ENCODE results near the gene SLCO4A1.
A peak's percentile ranks its signal among the peaks of the same experiment; 100 is the strongest.

SLCO4A1 gene

DNA sequence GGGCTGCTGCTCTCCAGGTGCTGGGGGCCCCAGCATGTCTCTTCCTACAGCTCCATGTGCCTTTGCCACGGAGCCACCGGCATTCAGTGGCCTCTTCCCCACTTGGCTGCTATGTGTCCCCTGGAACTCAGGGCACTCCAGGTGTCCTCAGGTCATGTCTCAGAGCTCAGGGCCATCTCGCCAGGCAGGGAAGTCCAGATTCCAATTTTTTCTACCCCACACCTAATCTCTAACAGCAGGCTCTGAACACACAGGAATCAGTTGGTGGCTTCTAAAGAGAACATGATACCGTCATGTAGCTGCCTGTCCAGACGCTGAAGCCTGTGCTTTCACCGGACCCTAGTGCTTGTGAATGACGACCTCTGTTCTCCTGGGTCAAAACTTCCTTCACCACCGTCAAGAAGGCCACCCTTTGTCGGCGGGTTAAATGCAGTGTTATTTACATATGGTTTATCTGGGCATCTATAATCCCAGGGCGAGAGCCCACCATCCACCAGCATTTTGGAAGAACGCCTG is 4.2 kb upstream of the SLCO4A1 start:
- no peak for DNase-seq

GRCh38 chr20:62638679-62639406 is 3.5 kb upstream of the SLCO4A1 start:
- DNase-seq, result no peak

- DNase-seq, result no peak
These were observed 2.5 kb upstream of the SLCO4A1 start for GRCh38 chr20:62639765-62640164.

DNA sequence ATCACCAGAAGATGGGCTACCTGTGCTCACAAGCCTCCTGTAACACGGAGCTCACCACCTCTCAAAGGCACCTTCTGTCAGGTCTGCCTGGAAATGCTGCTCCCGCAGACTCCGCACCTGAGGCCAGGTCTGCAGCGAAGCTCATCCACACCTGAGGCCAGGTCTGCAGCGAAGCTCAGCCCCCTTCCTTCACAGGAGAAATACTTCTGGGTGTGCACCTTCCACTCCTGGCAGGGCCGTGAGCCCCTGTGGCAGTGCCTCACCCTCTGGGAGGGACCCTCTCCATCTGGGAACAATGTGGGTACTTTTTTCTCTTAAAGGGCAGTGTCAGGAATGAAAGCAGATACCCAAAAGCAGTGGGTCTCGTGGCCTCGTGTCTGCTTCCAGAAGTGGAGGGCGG is 1.4 kb upstream of the SLCO4A1 start:
- DNase-seq, result no peak

DNA sequence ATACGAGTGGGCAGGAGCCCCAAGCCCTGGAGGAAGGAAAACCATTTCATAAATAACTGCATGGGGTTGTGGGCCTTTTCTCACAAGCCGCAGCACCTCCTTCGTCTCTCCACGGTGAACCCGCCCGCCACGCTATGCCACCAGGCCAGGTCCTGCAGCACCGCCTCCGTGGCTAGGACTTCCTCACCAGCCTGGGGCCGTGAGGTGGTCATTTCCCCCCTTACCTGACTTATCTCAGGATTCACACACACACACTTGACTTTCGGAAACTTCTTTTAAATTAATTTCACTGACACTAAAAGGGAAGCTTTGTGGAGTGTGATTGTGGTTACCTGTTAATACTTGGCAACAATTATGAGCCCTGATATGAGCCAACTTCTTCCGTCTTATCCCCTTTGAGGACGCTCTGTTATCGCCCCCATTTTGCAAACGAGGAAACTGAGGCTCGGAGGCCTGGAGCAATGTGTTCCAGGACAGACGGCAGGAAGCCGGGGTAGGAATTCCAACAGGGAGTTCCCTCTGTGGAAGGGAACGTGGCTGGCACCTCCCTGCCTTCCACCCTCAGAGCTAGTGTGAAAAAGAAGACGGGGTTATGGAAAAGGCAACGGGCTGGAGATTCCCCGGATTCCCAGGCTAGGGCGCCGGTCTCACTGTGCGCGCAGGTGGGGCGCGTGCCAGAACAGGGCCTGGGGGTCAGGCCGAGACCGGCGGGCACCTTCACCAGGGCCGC is 817 bp upstream of the SLCO4A1 start:
- DNase-seq, result no peak

- DNase-seq, result no peak
These were observed 590 bp downstream of the SLCO4A1 start for GRCh38 chr20:62642666-62643520.

DNA sequence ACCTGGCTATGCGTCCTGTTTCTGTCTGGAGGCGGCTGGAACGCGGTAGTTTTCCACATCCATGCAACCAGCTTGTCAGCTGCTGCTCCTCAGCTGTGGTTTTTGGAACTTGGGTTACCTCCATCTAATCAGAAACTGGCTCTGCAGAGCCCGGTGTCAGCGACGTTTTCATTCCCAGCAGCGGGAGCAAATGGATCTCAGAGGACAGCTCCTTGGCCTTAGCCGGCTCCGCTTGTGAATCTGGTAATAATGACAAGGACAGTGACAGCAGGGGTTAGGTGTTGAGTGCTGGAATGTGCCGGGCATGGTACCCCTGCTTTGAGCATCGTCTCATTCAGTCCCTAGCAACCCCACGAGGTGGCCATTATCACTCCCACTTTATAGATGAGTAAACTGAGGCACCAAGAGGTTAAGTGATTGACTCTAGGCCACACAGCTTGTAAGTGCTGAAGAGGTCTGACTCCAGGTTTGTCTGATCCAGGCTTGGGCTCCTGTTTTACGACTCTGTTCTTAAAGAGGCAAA is 1.3 kb downstream of the SLCO4A1 start:
- DNase-seq, result no peak

DNA sequence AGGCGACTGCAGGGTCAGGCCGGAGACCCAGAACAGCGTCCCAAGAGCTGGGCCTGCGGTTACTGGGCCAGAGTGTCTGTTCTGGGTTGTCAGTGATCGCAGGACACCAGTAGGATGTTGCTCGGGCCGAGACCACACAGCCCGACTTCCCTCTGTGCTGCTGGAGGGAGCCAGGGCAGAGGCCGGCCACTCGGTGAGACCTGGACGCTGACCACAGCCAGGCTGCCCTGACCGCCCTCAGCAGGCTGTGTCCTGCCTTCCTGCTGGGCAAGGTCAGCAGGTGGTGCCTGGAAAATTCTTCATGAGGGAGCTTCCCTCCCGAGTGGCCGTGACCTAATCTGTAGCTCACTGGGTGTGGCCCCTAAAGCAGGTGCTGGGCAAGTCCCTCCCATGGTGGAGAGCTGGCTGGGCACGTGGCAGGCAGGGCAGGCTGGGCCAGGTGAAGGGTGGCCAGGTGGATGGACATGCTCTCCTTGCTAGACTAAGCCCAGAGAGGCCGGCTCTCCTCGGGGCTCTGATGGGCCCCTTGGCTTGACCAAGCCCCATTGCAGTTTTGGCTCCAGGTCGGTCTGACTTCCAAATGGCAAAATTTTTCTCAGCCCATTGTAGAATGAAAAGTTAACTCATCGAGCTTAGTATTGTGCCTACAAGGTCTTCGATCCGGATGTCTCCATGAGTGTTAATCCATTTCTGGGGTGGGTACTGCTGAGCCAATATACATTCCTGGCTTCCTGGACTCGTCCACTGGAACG is 1.9 kb downstream of the SLCO4A1 start:
- no peak for DNase-seq

DNA sequence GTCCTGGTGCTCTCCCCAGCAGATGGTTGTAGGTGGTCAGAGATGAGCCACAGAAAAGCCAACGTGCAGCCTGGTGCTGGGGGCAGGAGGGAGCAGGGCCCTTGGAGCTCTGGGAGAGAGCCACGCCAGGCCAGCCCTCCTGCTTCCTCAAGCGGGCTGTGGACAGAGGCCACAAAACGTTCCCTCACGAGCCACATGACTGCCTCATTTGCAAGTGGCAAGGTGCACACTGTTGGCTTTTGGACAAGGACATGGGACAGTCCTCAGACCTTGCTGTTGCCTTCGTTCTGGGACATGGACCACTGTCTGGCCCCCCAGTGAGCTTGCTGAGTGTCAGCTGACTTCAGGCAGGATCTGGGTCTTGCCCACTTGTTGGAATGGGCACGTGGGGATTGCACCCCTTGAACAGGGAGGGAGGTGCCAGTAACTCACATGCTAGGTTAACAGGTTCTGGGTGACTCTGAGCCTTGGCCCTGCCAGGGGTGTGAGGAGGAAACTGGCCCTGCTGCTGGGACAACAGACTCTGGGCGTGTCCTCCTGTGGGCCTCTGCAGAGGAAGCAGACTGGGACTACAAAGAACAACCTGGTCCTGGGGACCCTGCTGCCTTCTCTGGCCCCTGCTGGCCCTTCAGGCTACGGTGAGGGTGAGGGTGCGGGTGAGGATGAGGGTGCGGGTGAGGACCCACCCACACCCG is 2.6 kb downstream of the SLCO4A1 start:
- DNase-seq, result no peak

DNA sequence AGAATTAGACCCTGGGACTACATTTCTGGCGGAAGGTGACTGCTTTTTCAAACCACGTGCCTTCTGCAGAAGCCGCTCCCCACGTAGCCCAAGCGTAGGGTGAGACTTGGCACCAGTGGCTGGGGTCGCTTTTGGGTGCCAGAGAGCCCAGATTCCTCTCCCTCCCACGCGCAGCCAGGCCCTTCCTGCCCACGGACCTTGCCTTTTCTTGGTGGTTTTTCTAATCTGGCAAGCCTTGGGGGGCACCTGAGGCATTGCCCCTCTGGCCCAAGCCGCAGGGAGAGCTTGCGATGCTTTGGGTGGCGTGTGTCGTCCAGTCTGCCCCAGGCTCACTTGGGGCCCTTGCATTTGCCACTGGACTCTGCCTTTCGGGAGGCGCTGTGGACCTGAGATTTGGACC is 3.3 kb downstream of the SLCO4A1 start:
- DNase-seq, result no peak

DNA sequence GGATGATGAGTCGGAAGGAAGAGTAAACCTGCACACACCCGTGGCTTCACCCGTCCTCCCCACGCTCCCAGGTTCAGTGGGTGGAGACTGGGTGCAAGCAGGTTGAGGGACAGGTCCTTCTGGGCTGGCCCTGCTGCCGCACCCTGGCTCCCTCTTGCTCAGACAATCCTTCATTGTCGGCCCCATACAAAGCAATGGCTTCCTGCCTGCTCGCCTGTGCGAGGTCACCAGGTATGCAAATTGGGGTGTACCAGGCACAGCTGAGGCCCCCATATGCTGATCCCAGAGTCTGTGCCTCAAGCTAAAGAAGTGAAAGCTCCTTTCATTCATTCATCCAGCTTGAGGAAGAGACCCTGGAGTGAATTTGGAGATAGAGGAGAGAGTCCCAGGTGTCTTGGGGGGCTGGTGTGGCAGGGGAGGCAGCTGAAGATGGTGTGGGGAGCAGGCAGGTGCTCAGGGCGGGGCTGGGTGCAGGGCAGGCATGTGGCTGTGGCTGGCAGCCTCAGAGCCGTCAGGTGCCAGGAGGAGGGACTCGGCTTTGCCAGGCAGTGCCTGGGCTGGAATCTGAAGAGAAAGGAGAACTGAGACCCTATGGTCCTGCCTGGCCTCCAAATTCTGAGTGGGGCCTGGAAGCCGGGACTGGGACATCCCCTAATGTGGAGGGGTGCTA is 4.7 kb downstream of the SLCO4A1 start:
- DNase-seq, result no peak

DNA sequence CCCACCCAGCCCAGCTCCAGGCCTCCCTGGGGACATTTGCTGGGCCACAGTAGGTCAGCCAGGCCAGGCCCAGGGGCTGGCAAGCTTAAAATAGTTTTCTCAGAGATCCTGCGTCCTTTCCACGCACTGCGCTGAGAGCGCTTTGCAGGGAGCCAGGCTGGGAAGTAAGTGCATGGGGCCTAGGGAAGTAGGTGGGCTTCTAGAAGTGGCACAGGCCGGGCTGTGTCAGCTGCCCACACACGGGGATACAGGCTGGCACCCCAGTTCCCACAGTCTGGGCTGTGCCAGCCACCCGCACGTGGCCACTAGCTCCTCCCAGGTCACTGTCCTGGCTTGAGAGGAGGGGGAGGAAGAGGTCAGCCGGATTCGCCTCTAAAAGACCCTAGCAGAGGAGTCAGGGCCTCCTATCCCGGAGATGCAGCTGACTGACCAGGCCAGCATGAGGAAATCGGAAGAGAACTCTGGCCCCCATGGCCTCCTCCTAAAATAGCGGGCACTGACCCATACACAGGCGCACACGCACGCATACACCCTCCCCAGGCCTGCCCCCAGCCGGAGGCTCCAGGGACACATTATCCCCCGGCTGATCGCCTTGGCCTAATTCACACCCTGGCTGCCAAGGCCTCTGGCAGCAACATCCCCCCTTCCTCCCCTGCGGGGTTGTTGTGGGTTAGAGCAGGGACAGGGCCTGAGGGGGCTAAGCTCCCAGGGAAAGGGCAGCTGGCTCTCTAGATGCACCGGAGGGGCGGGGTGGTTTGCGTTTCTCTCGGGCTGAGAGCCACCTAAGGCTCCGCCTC is 5.4 kb downstream of the SLCO4A1 start:
- no peak for DNase-seq

DNA sequence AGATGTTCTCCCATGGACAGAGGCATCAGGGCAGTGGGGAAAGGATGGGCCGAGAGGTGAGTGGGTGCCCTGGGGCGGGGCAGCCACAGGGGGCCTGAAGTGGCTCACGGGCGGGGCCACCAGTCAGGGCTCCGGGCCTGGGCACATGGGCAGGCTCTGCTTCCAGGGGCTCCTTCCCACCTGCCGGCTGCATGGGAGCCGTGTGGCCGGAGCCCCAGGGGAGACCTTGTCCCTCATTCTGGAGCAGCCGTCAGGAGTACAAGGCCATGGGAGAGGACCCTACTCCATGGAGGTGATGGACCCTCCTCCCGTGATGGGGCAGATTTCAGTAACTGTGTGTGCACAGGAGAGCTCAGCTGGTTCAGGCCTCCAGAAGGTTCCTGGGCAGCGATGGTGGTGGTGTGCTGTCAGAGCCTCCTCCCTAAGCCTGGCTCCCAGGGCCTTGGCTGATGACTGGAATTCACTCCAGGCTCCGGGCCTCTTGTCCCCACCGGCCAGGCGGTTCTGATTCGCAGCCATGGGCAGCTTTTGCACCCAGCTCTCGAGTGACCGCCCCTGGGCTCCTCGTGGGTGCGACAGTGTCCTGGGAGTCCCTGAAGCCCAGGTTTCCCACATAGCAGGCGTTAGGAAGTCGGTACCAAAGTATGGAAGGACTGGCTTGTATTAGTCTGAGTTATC is 6.2 kb downstream of the SLCO4A1 start:
- no peak for DNase-seq

DNA sequence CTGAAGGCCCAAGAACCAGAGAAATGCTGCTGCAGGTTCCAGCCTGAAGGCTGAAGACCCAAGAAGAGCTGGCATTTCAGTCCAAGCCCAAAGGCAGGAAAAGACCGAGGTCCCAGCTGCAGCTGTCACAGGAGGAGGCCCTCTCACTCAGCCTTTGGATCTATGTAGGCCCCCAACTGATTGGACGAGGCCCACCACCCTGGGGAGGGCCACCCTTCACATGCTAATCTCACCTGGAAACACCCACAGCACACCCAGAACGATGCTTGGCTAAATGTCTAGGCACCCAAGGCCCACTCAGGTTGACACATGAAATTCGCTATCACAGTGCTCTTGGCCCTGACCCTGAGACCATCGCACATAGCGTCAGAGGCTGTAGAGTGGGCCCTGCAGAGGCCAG is 6.8 kb downstream of the SLCO4A1 start:
- DNase-seq, result no peak

GRCh38 chr20:62650551-62651284 is 8.4 kb downstream of the SLCO4A1 start:
- no peak for DNase-seq

DNA sequence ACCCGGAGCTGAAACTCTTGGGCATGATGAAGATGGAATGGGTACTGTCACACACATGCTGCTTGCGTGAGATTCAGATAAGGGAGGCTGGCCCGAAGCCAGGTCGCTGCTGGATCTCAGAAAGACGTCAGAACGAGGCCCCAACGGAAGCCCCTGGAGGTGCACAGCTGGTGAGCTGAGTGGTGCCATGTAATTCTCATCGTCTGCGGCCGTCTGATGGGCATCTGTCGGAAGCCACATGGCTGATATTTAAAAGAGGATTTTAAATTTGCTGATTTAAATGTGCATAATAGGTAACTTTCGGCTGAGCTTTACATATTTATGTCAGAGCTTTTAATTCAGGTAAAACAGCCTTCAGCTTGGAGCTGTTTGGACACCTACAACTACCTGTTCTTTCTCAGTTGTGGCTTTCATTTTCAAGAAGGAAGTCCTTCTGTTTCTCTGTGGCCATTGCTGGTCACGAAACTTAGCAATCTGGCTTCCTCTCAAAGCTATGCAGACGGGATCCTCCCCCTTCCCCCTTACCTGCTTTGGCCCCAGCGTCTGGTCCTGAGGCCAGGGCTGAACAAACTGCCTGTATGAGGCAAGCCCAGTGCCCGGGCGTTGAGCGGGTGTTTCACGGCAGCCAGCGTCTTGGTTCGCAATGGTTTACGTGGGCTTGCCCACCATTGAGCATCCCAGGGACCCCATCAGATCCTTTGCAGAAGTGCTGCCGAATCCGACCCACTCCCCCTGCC is 9.2 kb downstream of the SLCO4A1 start:
- peak; percentile 65 for DNase-seq

- no peak for DNase-seq
These were observed 10.0 kb downstream of the SLCO4A1 start for GRCh38 chr20:62652041-62652893.

Measured in DMS 273 treated with DMSO at 0.1 percent for 48 hours (cell line).